Measurements from ENCODE around the gene SMC1B. TPM values are rescaled to one million over a fixed set of nuclear protein-coding genes. Genes with fewer than 3 reads are reported as not detected.

Gene SMC1B
- total and polyA plus RNA-seq, 9 of the 15 experiments (the other 6 are each of a cell fraction or from before 2014, with no cell fraction given), result 0.03 TPM; not detected in 8

GRCh38 chr22:45309422-45310227, 103.8 kb downstream of the SMC1B start, which contains the start of gene FAM118A (continued):
- TF ChIP-seq CBFA2T2 (conservative IDR thresholded peaks at IDR 0.05) (no peak), HSF4 (CRISPR knock-in tag; IDR thresholded peaks at IDR 0.05; ENCODE audit: borderline replicate concordance) (no peak), EP300 (IDR thresholded peaks at IDR 0.05; ENCODE audit: low read length) (no peak), GTF3C2 (IDR thresholded peaks at IDR 0.05; ENCODE audit: borderline replicate concordance, extremely low read depth, insufficient read length) (no peak), NCOA1 (IDR thresholded peaks at IDR 0.05; ENCODE audit: low read depth) (peak; percentile 27; the same call in 1 of the 2 replicates), ZNF12 (CRISPR knock-in tag; IDR thresholded peaks at IDR 0.05) (no peak), SMC3 (conservative IDR thresholded peaks at IDR 0.05; ENCODE audit: insufficient read depth, low read depth, low read length) (no peak), ZNF507 (tag; conservative IDR thresholded peaks at IDR 0.05) (no peak), ZNF655 (CRISPR knock-in tag; IDR thresholded peaks at IDR 0.05) (no peak), LARP7 (IDR thresholded peaks at IDR 0.05) (no peak), ZNF165 (CRISPR knock-in tag; IDR thresholded peaks at IDR 0.05; ENCODE audit: borderline replicate concordance) (no peak), ZKSCAN8 (CRISPR knock-in tag; IDR thresholded peaks at IDR 0.05) (no peak), RBFOX2 (IDR thresholded peaks at IDR 0.05; ENCODE audit: low read depth, low read length) (peak; percentile 81), HES1 (IDR thresholded peaks at IDR 0.05; ENCODE audit: low read depth) (no peak), SRSF7 (optimal IDR thresholded peaks at IDR 0.05; ENCODE audit: low read depth, low read length) (no peak), PTTG1 (tag; IDR thresholded peaks at IDR 0.05; ENCODE audit: low read depth) (no peak), MCM7 (IDR thresholded peaks at IDR 0.05) (no peak), ZNF324 (CRISPR knock-in tag; IDR thresholded peaks at IDR 0.05) (no peak), RAD51 (IDR thresholded peaks at IDR 0.05; ENCODE audit: borderline replicate concordance, low read depth) (no peak), NFATC3 (IDR thresholded peaks at IDR 0.05) (no peak), TRIM28 (IDR thresholded peaks at IDR 0.05) (no peak), ETS2 (tag; IDR thresholded peaks at IDR 0.05; ENCODE audit: borderline replicate concordance, poor library complexity, severe bottlenecking) (no peak), E4F1 (CRISPR knock-in tag; IDR thresholded peaks at IDR 0.05; ENCODE audit: borderline replicate concordance) (no peak)

Measured in K562 (cell line).